Tibial nerve (tissue), 4 donors: ENCODE measurements around the gene ELF3.

Experiments
- CTCF ChIP-seq, 5 experiments: fragments of 200-600 bp in 3 of 5; fragments of 450-650 bp in 2 of 5; sonication (generic) in 3 of 5; IDR thresholded peaks; one replicate each; pipeline ENCODE4 v1.5.1; 2016 to 2019; ENCODE audit warnings: antibody characterized with exemption in 5 of 5, mild to moderate bottlenecking in 3 of 5, moderate library complexity in 2 of 5
- EP300 ChIP-seq, 2 donors: sonication (generic); formaldehyde crosslinking; IDR thresholded peaks; one replicate each; pipeline ENCODE4 v1.6.1; 2017; ENCODE audit warnings: antibody characterized with exemption in 2 of 2, mild to moderate bottlenecking in 1 of 2
- POLR2A ChIP-seq, 2 donors: fragments of 450-650 bp; IDR thresholded peaks; one replicate each; pipeline ENCODE4 v1.6.1; 2017; ENCODE audit warnings: antibody characterized with exemption in 2 of 2, mild to moderate bottlenecking in 2 of 2, moderate library complexity in 2 of 2

DNA sequence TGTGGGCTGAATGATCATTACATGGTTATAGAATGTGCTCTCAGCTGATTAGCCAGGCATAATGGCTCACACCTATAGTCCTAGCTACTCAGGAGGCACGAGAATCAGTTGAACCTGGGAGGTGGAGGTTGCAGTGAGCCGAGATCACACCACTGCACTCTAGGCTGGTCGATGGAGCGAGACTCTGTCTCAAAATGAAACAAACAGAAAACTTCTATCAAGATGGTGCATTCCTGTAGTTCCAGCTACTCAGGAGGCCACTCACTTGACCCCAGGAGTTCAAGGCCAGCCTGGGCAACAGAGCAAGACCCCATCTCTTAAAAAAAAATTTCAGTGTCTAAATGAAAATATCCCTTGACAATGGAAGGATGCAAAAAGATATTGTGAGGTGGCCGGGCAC, 44.2 kb upstream of the ELF3 start:
- TF ChIP-seq CTCF (IDR thresholded peaks at IDR 0.05) (no peak), EP300 (IDR thresholded peaks at IDR 0.05) (no peak), POLR2A (IDR thresholded peaks at IDR 0.05) (no peak)
